ENCODE measurements around the gene GNG14. TPM values are rescaled to one million over a fixed set of nuclear protein-coding genes. Genes with fewer than 3 reads are reported as not detected.

GNG14 gene
- total and polyA plus RNA-seq, 2 of the 4 experiments (the other 2 are of a cell fraction), result not detected

GRCh38 chr19:12706332-12706718, 18.5 kb downstream of the GNG14 start:
- 98% methylated on average over 7 of the region's 13 CpGs; no CpG with 5 or more reads in 1 of the 2 experiments for WGBS, 2 experiments (ENCODE audit: extremely low coverage in 2 of 2, insufficient read length in 1 of 2)
- Histone ChIP-seq H3K79me1 (ENCODE audit: low read depth in 1 of 2, low read length in 2 of 2) (peaks cover 15 to 30% of the 10 kb centered on the region in 2 experiments), H4K20me1 (ENCODE audit: insufficient read depth, low read length) (peaks cover 18% of the 10 kb centered on the region), H3K4me1 (ENCODE audit: control insufficient read depth, insufficient read depth, low read length) (no peaks in the 10 kb centered on the region), H2BK15ac (ENCODE audit: low read depth, low read length) (no peak overlapping the region), H2AK5ac (ENCODE audit: low read depth, low read length) (no peak overlapping the region), H3K18ac (ENCODE audit: low read depth, low read length) (no peak overlapping the region), H3K9me1 (ENCODE audit: insufficient read depth, low read length) (no peaks in the 10 kb centered on the region), H3K9me3 (ENCODE audit: control insufficient read depth, insufficient read depth, low read length) (no peaks in the 10 kb centered on the region), H3K56ac (ENCODE audit: extremely low read depth, insufficient read depth, low read length) (no peak overlapping the region), H3K4ac (ENCODE audit: low read depth, low read length) (no peak overlapping the region), H2BK20ac (ENCODE audit: low read depth, low read length) (no peak overlapping the region), H2BK120ac (ENCODE audit: low read depth, low read length) (no peak overlapping the region), H3K14ac (replicated peaks; ENCODE audit: low read depth, low read length) (no peak overlapping the region), H3K27me3 (ENCODE audit: control insufficient read depth, insufficient read depth, low read length) (no peaks in the 10 kb centered on the region), H3K9ac (ENCODE audit: low read depth, low read length) (no peak overlapping the region), H2AFZ (replicated peaks; ENCODE audit: low read length, poor library complexity) (peak overlapping the region; percentile 21), H2AK9ac (replicated peaks; ENCODE audit: low read depth, low read length, poor library complexity) (no peak overlapping the region), H3K23ac (ENCODE audit: low read depth, low read length) (no peak overlapping the region), H4K8ac (ENCODE audit: low read depth in 2 of 2, low read length in 2 of 2) (no peak overlapping the region), H3K4me3 (ENCODE audit: insufficient read depth, low read depth, low read length) (no peak overlapping the region), H3K4me2 (ENCODE audit: low read depth, low read length) (no peak overlapping the region), H4K5ac (ENCODE audit: low read depth, low read length) (no peak overlapping the region), H3K27ac (ENCODE audit: insufficient read depth, low read length) (no peak overlapping the region), H4K91ac (ENCODE audit: insufficient read depth, low read depth, low read length) (no peak overlapping the region), H3K36me3 (ENCODE audit: control insufficient read depth, insufficient read depth, low read length) (peaks cover 76% of the 10 kb centered on the region), H2BK5ac (ENCODE audit: low read depth, low read length, poor library complexity, severe bottlenecking) (no peak overlapping the region)
- POLR2A ChIA-PET (ENCODE audit: unreplicated experiment), result no interaction called here
- no TSS peak for BruUV-seq (replicated peaks)
- CTCF ChIA-PET, result no interaction called here
- in situ Hi-C loops (cut with MboI; ENCODE audit: low sequenced_read_pairs) (no loop called here), intact Hi-C loops (cut with micrococcal nuclease) (no loop called here), dilution Hi-C loops (cut with HindIII; ENCODE audit: low sequenced_read_pairs, unreplicated experiment) (no loop called here)
- no peak for ATAC-seq (ENCODE audit: low read depth)
- TF ChIP-seq NFE2L2 (IDR thresholded peaks at IDR 0.05; ENCODE audit: low read depth, low read length), result no peak
- TF ChIP-seq SMC3 (IDR thresholded peaks at IDR 0.05; ENCODE audit: low read depth, low read length), result no peak
- TF ChIP-seq CEBPB (IDR thresholded peaks at IDR 0.05; ENCODE audit: low read depth, low read length), result no peak
- no peak for TF ChIP-seq MXI1 (IDR thresholded peaks at IDR 0.05; ENCODE audit: borderline replicate concordance, low read depth, low read length)
- no peak for TF ChIP-seq MAZ (IDR thresholded peaks at IDR 0.05; ENCODE audit: borderline replicate concordance, low read depth, low read length)
- TF ChIP-seq RCOR1 (IDR thresholded peaks at IDR 0.05; ENCODE audit: insufficient replicate concordance, low read length), result no peak
- TF ChIP-seq, protein P1, sequence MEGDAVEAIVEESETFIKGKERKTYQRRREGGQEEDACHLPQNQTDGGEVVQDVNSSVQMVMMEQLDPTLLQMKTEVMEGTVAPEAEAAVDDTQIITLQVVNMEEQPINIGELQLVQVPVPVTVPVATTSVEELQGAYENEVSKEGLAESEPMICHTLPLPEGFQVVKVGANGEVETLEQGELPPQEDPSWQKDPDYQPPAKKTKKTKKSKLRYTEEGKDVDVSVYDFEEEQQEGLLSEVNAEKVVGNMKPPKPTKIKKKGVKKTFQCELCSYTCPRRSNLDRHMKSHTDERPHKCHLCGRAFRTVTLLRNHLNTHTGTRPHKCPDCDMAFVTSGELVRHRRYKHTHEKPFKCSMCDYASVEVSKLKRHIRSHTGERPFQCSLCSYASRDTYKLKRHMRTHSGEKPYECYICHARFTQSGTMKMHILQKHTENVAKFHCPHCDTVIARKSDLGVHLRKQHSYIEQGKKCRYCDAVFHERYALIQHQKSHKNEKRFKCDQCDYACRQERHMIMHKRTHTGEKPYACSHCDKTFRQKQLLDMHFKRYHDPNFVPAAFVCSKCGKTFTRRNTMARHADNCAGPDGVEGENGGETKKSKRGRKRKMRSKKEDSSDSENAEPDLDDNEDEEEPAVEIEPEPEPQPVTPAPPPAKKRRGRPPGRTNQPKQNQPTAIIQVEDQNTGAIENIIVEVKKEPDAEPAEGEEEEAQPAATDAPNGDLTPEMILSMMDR (conservative IDR thresholded peaks at IDR 0.05; ENCODE audit: low read depth, low read length), result no peak
- TF ChIP-seq RAD21 (IDR thresholded peaks at IDR 0.05; ENCODE audit: low read length), result no peak
- TF ChIP-seq, protein P2, sequence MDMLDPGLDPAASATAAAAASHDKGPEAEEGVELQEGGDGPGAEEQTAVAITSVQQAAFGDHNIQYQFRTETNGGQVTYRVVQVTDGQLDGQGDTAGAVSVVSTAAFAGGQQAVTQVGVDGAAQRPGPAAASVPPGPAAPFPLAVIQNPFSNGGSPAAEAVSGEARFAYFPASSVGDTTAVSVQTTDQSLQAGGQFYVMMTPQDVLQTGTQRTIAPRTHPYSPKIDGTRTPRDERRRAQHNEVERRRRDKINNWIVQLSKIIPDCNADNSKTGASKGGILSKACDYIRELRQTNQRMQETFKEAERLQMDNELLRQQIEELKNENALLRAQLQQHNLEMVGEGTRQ (IDR thresholded peaks at IDR 0.05; ENCODE audit: low read depth, low read length), result no peak
- no peak for DNase-seq

Measured in IMR-90 (cell line).